ENCODE measurements around the gene ERVH48-1. TPM values are rescaled to one million over a fixed set of nuclear protein-coding genes. Genes with fewer than 3 reads are reported as not detected.
"Not testable (repeated sequence)": the region's sequence is repeated elsewhere in the genome, so short reads cannot be mapped to it uniquely, and the experiment has no call there.

Gene ERVH48-1
- total and polyA plus RNA-seq, 9 donors: 0.11 TPM; not detected in 8

DNA sequence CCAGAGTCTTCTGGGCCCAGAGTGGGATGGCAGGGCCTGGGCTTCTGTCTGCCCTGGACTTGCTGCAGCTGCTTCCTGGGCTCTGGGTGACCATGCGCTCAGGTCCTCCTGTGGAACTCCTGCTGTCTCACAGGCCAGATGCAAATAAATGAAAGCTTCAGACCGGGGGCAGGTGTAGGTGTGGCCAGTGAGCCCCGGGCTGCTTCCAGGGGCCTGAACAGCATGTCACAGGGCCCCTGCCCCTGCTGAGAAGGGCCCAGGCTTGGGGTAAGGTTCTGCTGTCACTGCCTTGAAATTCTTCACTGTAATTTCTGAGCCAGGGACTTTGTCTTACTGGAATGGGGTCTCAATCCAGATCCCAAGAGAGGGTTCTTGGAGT is 46.5 kb upstream of the ERVH48-1 start:
- DNase-seq: no peak
- 53 to 72% (median 65%) methylated on average over 3 of the region's 3 CpGs for WGBS, 3 donors

GRCh38 chr21:42970946-42971653 is 45.7 kb upstream of the ERVH48-1 start:
- DNase-seq: no peak
- H3K27ac ChIP-seq: no peak overlapping the region
- intact Hi-C loops (cut with DNase I): loop anchor here in 1 of 4 donors (5.0 to 10.0 kb wide), 2 partner anchors 76 to 756 kb away; partner anchors contain the start of gene NDUFV3
- TF ChIP-seq EP300 (IDR thresholded peaks at IDR 0.05) (no peak), POLR2A (IDR thresholded peaks at IDR 0.05) (no peak), CTCF (IDR thresholded peaks at IDR 0.05) (no peak)
- WGBS, 3 donors: 71 to 84% (median 76%) methylated on average over 7 of the region's 7 CpGs
- H3K4me1 ChIP-seq (ENCODE audit: insufficient read depth): no peaks in the 10 kb centered on the region
- no peak overlapping the region for H3K4me3 ChIP-seq
- no peaks in the 10 kb centered on the region for H3K27me3 ChIP-seq
- no peaks in the 10 kb centered on the region for H3K36me3 ChIP-seq
- H3K9me3 ChIP-seq: no peaks in the 10 kb centered on the region

More for the DNA sequence above, 46.5 kb upstream of the ERVH48-1 start:
- no peak overlapping the region for H3K27ac ChIP-seq
- intact Hi-C loops (cut with DNase I): loop anchor here in 1 of 4 donors (5.0 to 10.0 kb wide), 2 partner anchors 77 to 755 kb away; partner anchors contain the start of gene NDUFV3
- TF ChIP-seq POLR2A (IDR thresholded peaks at IDR 0.05) (no peak), CTCF (IDR thresholded peaks at IDR 0.05) (no peak), EP300 (IDR thresholded peaks at IDR 0.05) (no peak)
- H3K4me1 ChIP-seq (ENCODE audit: insufficient read depth): no peaks in the 10 kb centered on the region
- H3K4me3 ChIP-seq: no peak overlapping the region
- H3K27me3 ChIP-seq: no peaks in the 10 kb centered on the region
- no peaks in the 10 kb centered on the region for H3K9me3 ChIP-seq
- H3K36me3 ChIP-seq: no peaks in the 10 kb centered on the region

DNA sequence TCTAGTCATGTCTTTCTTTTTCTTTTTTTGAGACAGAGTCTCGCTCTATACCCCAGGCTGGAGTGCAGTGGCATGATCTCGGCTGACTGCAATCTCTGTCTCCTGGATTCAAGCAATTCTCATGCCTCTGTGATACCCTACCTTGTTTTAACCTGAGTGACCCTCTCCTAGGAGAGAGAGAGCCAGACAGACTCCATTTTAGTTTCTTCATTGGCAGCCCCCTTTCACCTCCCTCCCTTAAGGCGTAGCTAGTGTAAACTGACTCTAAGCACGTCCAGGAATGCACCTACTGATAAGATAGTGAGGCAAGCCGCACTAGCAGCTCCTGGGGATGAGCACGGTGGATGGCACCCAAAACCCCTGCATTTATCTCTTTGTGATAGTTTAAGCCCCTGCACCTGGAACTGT is 43.8 kb upstream of the ERVH48-1 start:
- Histone ChIP-seq H3K4me1 (ENCODE audit: insufficient read depth) (no peaks in the 10 kb centered on the region), H3K27me3 (no peaks in the 10 kb centered on the region), H3K27ac (no peak overlapping the region), H3K36me3 (no peaks in the 10 kb centered on the region), H3K4me3 (no peak overlapping the region), H3K9me3 (no peaks in the 10 kb centered on the region)
- no peak for DNase-seq
- TF ChIP-seq EP300 (IDR thresholded peaks at IDR 0.05): no peak
- no peak for TF ChIP-seq POLR2A (IDR thresholded peaks at IDR 0.05)
- no peak for TF ChIP-seq CTCF (IDR thresholded peaks at IDR 0.05)
- intact Hi-C loops (cut with DNase I): no loop called here
- 28 to 41% (median 29%) methylated on average over 6 of the region's 6 CpGs for WGBS, 3 donors

DNA sequence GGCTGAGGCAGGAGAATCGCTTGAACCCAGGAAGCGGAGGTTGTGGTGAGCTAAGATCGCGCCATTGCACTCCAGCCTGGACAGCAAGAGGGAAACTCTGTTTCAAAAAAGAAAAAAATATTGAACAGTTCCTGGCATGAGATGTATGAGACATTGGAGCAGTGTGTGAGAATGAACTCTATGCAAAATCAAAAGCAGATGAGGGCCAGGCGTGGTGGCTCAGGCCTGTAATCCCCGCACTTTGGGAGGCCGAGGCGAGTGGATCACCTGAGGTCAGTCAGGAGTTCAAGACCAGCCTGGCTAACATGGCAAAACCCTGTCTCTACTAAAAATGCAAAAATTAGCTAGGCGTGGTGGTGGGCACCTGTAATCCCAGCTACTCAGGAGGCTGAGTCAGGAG is 42.2 kb upstream of the ERVH48-1 start:
- H3K4me3 ChIP-seq; DNase-seq; H3K27me3 ChIP-seq; H3K36me3 ChIP-seq; H3K27ac ChIP-seq; intact Hi-C loops (cut with DNase I); H3K4me1 ChIP-seq (ENCODE audit: insufficient read depth); H3K9me3 ChIP-seq: not testable (repeated sequence)
- 93 to 96% (median 96%) methylated on average over 9 of the region's 9 CpGs for WGBS, 3 donors

DNA sequence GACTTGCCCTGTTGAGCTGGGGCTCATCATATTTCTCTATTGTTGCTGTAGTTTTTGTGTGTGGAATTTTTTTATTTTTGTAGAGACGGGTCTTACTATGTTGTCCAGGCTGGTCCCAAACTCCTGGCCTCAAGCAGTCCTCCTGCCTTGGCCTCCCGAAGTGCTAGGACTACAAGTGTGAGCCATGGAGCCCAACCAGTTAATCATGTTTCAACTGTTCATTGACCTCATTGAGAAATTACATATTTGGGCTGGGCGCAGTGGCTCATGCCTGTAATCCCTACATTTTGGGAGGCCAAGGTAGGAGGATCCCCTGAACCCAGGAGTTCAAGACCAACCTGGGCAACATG is 39.8 kb upstream of the ERVH48-1 start:
- 65 to 81% (median 78%) methylated on average over 3 of the region's 3 CpGs for WGBS, 3 donors
- H3K4me1 ChIP-seq (ENCODE audit: insufficient read depth): no peaks in the 10 kb centered on the region
- H3K4me3 ChIP-seq: no peak overlapping the region
- no peaks in the 10 kb centered on the region for H3K9me3 ChIP-seq
- no peaks in the 10 kb centered on the region for H3K36me3 ChIP-seq
- H3K27me3 ChIP-seq: no peaks in the 10 kb centered on the region
- DNase-seq: no peak
- no peak overlapping the region for H3K27ac ChIP-seq
- no peak for TF ChIP-seq POLR2A (IDR thresholded peaks at IDR 0.05)
- no peak for TF ChIP-seq CTCF (IDR thresholded peaks at IDR 0.05)
- no peak for TF ChIP-seq EP300 (IDR thresholded peaks at IDR 0.05)
- intact Hi-C loops (cut with DNase I): no loop called here
